ENCODE measurements around the gene ACOT8. TPM values are rescaled to one million over a fixed set of nuclear protein-coding genes. Genes with fewer than 3 reads are reported as not detected.

Gene ACOT8
- total and polyA plus RNA-seq, 9 of the 15 experiments (the other 6 are each of a cell fraction or from before 2014, with no cell fraction given) = 8.2 to 46.7 (median 20.7) TPM

DNA sequence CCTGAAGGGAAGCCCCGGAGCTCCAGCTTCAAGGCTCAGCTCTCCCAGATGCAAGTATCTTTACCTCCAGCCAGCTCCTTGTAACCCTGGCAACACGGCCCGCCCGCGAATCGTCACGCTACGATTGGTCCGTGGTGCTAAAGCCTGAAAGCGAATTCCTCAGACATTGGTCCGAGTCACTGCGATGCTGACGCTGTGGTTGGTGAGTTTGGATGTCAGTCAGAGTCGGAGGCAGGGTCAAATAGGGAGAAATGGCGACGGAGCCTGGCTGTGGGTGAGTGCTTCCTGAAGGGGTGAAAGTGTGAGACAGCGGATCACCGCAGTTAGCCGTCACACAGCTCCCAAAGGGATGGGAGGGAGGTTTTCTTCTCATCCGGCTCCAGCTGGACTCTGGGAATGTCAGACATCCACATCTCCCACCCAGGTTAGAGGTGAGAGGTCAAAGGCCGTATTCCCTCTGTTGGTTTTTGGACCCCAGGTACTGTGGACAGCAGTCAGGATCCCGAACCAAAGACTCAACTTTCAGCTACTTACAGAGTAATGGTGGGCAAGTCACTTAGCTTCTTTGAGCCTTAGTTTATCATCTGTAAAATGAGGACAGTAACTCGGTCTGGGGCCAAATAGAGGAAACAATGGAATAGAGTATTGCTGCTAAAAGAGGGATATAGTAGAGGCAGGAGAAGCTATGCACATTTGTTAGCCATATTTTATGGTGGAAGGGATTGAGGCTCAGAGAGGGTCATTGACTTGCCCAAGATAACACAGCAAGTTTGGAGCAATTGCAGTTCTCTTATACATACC lies 24.0 kb upstream of the ACOT8 start, which contains the start of gene ZSWIM1 (continued):
- TF ChIP-seq HBP1 (CRISPR knock-in tag; IDR thresholded peaks at IDR 0.05) = no peak
- peak in 1 of 2 experiments; percentile 77; a peak in 2 of 4 replicates for TF ChIP-seq TBL1XR1 (IDR thresholded peaks at IDR 0.05; ENCODE audit: low read length in 2 of 2)
- TF ChIP-seq NCOA1 (IDR thresholded peaks at IDR 0.05; ENCODE audit: low read depth) = 0 out of 2 replicates have a peak, but pooled peaks have one; percentile 37
- TF ChIP-seq COPS2 (conservative IDR thresholded peaks at IDR 0.05) = no peak
- TF ChIP-seq STAT5A (IDR thresholded peaks at IDR 0.05; ENCODE audit: borderline replicate concordance, low read length) = 0 out of 2 replicates have a peak, but pooled peaks have one; percentile 10
- TF ChIP-seq TAF7 (tag; IDR thresholded peaks at IDR 0.05) = peak; percentile 96
- TF ChIP-seq ZNF224 (CRISPR knock-in tag; IDR thresholded peaks at IDR 0.05) = no peak
- no peak; the same call in 1 of the 2 replicates for TF ChIP-seq DPF2 (IDR thresholded peaks at IDR 0.05)
- TF ChIP-seq, protein P1, sequence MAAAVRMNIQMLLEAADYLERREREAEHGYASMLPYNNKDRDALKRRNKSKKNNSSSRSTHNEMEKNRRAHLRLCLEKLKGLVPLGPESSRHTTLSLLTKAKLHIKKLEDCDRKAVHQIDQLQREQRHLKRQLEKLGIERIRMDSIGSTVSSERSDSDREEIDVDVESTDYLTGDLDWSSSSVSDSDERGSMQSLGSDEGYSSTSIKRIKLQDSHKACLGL (CRISPR knock-in tag; IDR thresholded peaks at IDR 0.05; ENCODE audit: borderline replicate concordance, poor library complexity, severe bottlenecking) = no peak
- peak; percentile 10 for TF ChIP-seq PRDM10 (IDR thresholded peaks at IDR 0.05; ENCODE audit: partially characterized antibody)
- TF ChIP-seq CREB1 (IDR thresholded peaks at IDR 0.05) = peak; percentile 48; the same call in 1 of the 2 replicates
- peak; percentile 83 for TF ChIP-seq CREB1 (CRISPR knock-in tag; IDR thresholded peaks at IDR 0.05)
- no peak for TF ChIP-seq ZNF316 (IDR thresholded peaks at IDR 0.05)
- TF ChIP-seq FOXA3 (CRISPR knock-in tag; conservative IDR thresholded peaks at IDR 0.05 in 1 of 2, IDR thresholded peaks at IDR 0.05 in 1 of 2) = no peak; a peak in 1 of 4 replicates
- 0 out of 2 replicates have a peak, but pooled peaks have one; percentile 46 for TF ChIP-seq MIER1 (IDR thresholded peaks at IDR 0.05; ENCODE audit: low read depth)
- no peak for TF ChIP-seq CUX1 (CRISPR knock-in tag; IDR thresholded peaks at IDR 0.05)
- peak; percentile 95 for TF ChIP-seq POLR2B (IDR thresholded peaks at IDR 0.05; ENCODE audit: low read depth, partially characterized antibody)

Data from K562 (cell line).